Stimulated activated CD4-positive, alpha-beta T cell treated with anti-CD3 and anti-CD28 coated beads, Interleukin-12 subunit alpha, Interleukin-12 subunit beta, amount 100 ng/mL, for 48 hours (primary cell): ENCODE data around the gene ADGRE3.
"Not testable (repeated sequence)": the region's sequence is repeated elsewhere in the genome, so short reads cannot be mapped to it uniquely, and the experiment has no call there.

Source experiments
- DNase-seq, 3 donors: peaks; one replicate each; pipeline ENCODE4 v3.0.0-alpha.2; 2020; ENCODE audit warnings: low read depth in 2 of 3, low spot score in 1 of 3

ADGRE3 gene

DNA sequence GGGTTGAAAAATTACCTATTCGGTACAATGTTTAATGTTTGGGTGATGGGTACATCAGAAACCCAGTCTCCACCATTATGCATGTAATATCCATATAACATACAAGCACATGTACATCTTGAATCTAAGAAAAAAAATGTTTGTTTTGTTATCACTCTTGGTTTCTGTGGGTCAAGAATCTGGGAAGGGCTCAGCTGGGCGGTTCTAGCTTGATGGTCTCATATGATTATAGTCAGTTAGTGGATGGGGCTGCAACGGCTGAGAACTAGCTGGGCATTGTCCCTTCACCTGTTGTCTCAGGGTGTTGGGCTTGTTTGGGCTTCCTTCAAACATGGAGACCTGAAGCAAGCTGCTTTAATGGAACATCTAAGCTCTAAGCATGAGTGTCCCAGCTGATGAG, 4.7 kb downstream of the ADGRE3 start:
- DNase-seq = no peak

DNA sequence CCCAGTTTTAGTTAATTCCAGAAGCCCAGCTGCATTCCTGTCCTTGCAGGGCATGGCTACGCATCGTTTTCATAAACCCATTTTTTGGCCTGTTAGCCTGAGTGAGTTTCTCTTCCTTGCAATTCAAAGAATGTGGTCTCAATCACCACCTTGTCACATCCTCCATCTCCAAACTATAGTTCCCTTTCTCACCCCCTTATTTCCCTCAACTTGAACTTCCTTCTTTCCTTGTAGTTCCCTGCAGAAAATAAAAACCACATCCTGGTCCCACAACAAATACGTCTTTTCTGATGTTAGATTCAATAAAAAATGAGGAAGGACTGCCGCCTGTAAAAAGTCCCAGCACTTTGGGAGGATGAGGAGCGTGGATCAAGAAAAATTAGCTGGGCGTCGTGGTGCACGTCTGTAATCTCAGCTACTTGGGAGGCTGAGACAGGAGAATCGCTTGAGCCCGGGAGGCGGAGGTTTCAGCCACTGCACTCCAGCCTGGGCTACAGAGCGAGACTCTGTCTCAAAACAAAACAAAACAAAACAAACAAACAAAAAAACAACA, 13.2 kb downstream of the ADGRE3 start:
- DNase-seq = no peak

GRCh38 chr19:14659874-14660489, 14.7 kb downstream of the ADGRE3 start:
- DNase-seq = no peak

GRCh38 chr19:14655726-14656125, 18.9 kb downstream of the ADGRE3 start:
- DNase-seq = no peak

DNA sequence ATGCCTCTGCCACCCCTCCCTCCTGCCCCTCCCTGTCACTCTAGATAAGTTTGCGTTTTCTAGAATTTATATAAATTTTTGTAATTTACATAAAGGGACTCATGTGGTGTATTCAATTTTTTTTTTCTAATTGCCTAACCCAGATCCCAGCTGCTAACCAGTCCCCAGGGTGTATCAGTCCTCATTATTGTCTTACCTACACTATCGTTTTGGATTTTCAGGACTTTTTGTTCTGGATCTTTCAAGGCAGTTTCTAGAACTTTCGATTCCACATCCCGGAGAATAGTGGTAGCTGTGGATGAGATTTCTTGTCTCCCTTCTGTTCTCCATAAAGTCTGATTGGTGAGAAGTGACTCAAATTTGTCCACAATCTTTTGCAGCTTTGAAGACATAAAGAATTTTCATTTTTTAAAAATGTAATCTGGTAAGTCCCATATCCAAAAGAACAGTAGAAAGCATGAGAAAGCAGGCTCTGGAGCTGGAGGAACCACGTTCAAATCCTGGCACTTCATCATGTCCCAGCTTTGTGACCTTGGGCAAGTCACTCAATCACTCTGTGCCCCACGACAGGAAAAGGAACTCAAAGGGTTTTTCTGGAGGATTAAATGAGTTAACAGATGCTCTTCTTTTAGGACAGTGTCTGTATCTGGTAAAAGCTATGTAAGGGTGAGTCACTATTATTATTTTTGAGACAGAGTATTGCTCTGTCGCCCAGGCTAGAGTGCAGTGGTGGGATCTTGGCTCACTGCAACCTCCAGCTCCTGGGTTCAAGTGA, 19.7 kb downstream of the ADGRE3 start:
- DNase-seq = no peak

GRCh38 chr19:14650161-14650560, 24.5 kb downstream of the ADGRE3 start:
- no peak for DNase-seq

GRCh38 chr19:14649020-14649419, 25.6 kb downstream of the ADGRE3 start:
- DNase-seq = no peak

GRCh38 chr19:14648506-14648905, 26.1 kb downstream of the ADGRE3 start:
- DNase-seq = no peak

GRCh38 chr19:14639536-14640277, 34.9 kb downstream of the ADGRE3 start:
- no peak for DNase-seq

DNA sequence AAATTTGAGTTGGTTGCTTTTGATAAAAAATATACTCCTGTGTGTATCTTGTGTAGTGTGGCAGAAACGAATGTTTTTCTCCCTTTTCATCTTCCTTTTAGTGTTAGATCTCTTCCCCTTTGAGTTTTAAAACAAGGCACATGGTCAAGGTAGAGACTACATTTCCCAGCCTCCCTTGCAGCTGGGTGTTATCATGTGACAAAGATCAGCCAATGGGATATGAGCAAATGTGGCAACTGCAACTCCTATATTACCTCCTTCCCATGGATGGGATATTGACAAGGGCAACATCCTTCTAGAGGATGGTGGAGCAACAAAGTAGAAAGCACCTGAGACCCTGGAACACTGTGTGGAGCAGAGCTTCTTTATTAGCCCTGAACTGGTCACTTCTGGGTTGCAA, 42.4 kb downstream of the ADGRE3 start:
- peak in 1 of 3 donors; percentile 15 for DNase-seq

- no peak for DNase-seq
Measured at GRCh38 chr19:14629557-14629956, 45.1 kb downstream of the ADGRE3 start.

DNA sequence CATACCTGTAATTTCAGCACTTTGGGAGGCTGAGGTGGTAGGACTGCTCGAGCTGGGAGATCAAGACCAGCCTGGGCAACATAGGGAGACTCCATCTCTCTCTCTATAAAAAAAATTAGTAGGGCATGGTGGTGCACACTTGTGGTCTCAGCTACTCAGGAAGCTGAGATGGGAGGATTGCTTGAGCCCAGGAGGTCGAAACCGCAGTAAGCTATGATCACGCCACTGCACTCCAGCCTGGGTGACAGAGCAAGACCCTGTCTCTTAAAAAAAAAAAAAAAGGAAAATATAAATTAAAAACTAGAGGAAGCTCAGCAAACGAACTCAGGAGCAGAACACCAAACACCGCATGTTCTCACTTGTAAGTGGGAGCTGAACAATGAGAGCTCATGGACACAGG, 50.2 kb downstream of the ADGRE3 start:
- not testable (repeated sequence) for DNase-seq

DNA sequence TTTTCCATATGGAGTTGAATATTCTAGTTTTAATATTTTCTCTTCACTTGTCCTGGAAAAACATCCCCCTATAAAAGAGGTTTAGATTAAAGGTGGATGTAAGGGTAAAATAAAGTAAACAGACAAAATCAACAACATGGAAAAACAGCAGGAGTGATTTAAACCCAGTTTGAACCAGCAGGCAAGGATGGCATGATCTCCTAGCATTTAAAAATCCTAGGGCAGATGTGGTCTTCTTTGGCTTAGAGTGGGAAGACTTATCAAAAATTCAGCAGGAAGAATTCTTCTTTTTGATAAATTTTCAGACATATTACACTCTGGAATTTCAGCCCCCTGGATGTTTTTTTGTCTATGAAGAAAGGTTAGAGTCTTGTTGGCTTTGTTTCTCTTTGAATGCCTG, 55.2 kb downstream of the ADGRE3 start:
- DNase-seq = no peak

- DNase-seq = no peak
Measured at GRCh38 chr19:14616407-14616806, 58.2 kb downstream of the ADGRE3 start.

DNA sequence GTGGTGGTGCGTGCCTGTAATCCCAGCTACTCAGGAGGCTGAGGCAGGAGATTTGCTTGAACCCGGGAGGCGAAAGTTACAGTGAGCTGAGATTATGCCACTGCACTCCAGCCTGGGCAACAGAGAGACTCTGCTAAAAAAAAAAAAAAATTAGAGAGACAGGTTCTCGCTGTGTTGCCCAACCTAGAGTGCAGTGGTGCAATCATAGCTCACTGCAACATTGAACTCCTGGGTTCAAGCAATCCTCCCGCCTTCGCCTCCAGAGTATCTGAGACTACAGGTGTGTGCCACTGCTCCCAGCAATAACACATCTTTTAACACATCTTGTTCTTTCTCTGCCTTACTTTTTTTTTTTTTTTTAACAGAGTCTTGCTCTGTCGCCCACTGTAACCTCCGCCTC, 59.0 kb downstream of the ADGRE3 start:
- no peak for DNase-seq

GRCh38 chr19:14614099-14614412, 60.6 kb downstream of the ADGRE3 start:
- no peak for DNase-seq

GRCh38 chr19:14613399-14614098, 61.1 kb downstream of the ADGRE3 start:
- DNase-seq = not testable (repeated sequence)

- no peak for DNase-seq
Measured at GRCh38 chr19:14612657-14613056, 62.0 kb downstream of the ADGRE3 start.

GRCh38 chr19:14612242-14612641, 62.4 kb downstream of the ADGRE3 start:
- not testable (repeated sequence) for DNase-seq

DNA sequence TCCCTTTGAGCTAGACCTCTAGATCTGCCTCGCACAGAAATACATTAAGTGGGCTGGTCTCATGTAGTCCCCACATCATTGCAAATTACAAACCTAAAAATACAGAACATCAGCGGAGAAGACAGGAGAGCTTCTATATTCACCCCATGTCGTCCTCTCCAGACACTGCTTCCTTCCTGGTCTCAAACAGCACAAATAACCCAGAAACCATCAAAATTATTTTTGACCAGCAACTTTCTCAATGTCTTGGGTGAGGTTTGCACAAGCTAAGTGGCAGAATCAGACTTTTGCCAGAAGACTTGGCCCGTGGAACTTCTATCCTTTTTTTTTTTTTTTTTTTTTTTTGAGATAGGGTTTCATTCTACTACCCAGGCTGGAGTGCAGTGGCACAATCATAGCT, 63.6 kb downstream of the ADGRE3 start:
- DNase-seq = no peak

DNA sequence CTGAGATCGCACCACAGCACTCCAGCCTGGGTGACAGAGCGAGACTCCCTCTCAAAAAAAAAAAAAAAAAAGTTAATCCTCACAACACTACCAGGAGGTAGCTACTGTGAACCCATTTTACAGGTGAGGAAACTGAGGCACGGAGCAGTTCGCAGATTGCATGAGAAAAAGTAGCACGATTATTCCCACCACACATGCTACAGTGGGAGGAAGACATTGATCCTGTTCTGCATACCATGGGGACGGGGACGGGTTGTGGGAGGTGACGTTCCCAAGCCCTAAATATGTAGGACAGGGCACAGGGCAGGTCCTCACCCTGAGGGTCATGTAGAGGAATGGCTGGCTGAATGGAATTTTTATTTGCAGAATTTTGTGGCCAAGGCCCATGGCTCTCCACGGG, 68.0 kb downstream of the ADGRE3 start:
- DNase-seq = no peak
